Kidney (tissue), 14 donors: ENCODE data around the gene SEMA3C. TPM values are rescaled to one million over a fixed set of nuclear protein-coding genes. Genes with fewer than 3 reads are reported as not detected.

Experiments used
- DNase-seq, 5 donors: peaks; one replicate each; pipeline ENCODE4 v3.0.0-alpha.2; 2013 to 2020
- FAIRE-seq: peaks from 2 replicates; lab custom pipeline; 2012; peaks lifted over from hg19 to GRCh38; lab: Jason Lieb, UNC
- H3K27ac ChIP-seq, 2 donors: one replicate each; pipeline ENCODE4 v1.7.0; 2013; ENCODE audit warnings: low read depth in 2 of 2, low read length in 2 of 2, inconsistent platforms in 1 of 2
- H3K27me3 ChIP-seq: one replicate; pipeline ENCODE4 v1.7.1; 2013; ENCODE audit warnings: low read length, inconsistent platforms; ENCODE audit not compliant: control insufficient read depth, insufficient read depth
- H3K36me3 ChIP-seq, 3 donors: one replicate each; pipeline versions ENCODE4 v1.7.0 to v1.7.1; 2013; ENCODE audit warnings: low read length in 3 of 3, control low read depth in 1 of 3, inconsistent platforms in 1 of 3; ENCODE audit not compliant: insufficient read depth in 3 of 3, control insufficient read depth in 2 of 3
- H3K4me1 ChIP-seq, 3 donors: one replicate each; pipeline versions ENCODE4 v1.7.0 to v1.7.1; 2013; ENCODE audit warnings: low read length in 3 of 3, inconsistent platforms in 1 of 3, low read depth in 1 of 3; ENCODE audit not compliant: control insufficient read depth in 2 of 3, insufficient read depth in 2 of 3
- H3K4me3 ChIP-seq, 3 donors: one replicate each; pipeline versions ENCODE4 v1.7.0 to v1.8.1; 2013; ENCODE audit warnings: low read length in 3 of 3, control low read depth in 1 of 3, inconsistent platforms in 1 of 3
- H3K9ac ChIP-seq, 3 donors: one replicate each; pipeline versions ENCODE4 v1.7.0 to v1.7.1; 2013; ENCODE audit warnings: low read length in 3 of 3, control low read depth in 1 of 3, inconsistent platforms in 1 of 3
- H3K9me3 ChIP-seq, 3 donors: one replicate each; pipeline versions ENCODE4 v1.7.0 to v1.7.1; 2013; ENCODE audit warnings: low read length in 3 of 3, control low read depth in 1 of 3, inconsistent platforms in 1 of 3; ENCODE audit not compliant: control insufficient read depth in 2 of 3, insufficient read depth in 1 of 3
- CTCF ChIP-seq: IDR thresholded peaks from 3 replicates; pipeline ENCODE4 v1.5.1; 2012; ENCODE audit warnings: mild to moderate bottlenecking, moderate library complexity, borderline replicate concordance; ENCODE audit not compliant: insufficient read depth; ENCODE audit errors: extremely low read depth
- intact Hi-C: fragments of 100-400 bp; cut with DNase I; formaldehyde crosslinking; loops from one replicate; pipeline ENCODE4 v1.11.1; 2022
- polyA plus RNA-seq: library from polyadenylated mRNA; stranded (reverse); fragments of 350-450 nt; fragmentation: Illumina TruSeq; extraction: RNeasy Lipid Tissue Mini Kit (QIAGEN cat#74804); gene quantifications from one replicate; pipeline ENCODE4 v1.2.3, GENCODE V29; 2014; ENCODE audit warnings: low read depth, low replicate concordance; ENCODE audit not compliant: insufficient read depth
- total RNA-seq: library from RNA; stranded (reverse); fragmentation: NEBNext Ultra II Directional; extraction: Animal tissue kit (Norgen Biotek cat#: 25700); gene quantifications from one replicate; pipeline ENCODE4 v1.2.1, GENCODE V29; 2021
- donor health status: control.
- donor health status: control.
- donor health status: control.
- donor health status: control.
- donor health status: control.
- donor health status: DM: yes; HTN: yes; CAD: no.
- donor health status: Normal renal cell carcinoma (clear cell type).

SEMA3C gene
- total and polyA plus RNA-seq, 2 donors from 2014 or later, result 3.9 to 17.2 TPM

DNA sequence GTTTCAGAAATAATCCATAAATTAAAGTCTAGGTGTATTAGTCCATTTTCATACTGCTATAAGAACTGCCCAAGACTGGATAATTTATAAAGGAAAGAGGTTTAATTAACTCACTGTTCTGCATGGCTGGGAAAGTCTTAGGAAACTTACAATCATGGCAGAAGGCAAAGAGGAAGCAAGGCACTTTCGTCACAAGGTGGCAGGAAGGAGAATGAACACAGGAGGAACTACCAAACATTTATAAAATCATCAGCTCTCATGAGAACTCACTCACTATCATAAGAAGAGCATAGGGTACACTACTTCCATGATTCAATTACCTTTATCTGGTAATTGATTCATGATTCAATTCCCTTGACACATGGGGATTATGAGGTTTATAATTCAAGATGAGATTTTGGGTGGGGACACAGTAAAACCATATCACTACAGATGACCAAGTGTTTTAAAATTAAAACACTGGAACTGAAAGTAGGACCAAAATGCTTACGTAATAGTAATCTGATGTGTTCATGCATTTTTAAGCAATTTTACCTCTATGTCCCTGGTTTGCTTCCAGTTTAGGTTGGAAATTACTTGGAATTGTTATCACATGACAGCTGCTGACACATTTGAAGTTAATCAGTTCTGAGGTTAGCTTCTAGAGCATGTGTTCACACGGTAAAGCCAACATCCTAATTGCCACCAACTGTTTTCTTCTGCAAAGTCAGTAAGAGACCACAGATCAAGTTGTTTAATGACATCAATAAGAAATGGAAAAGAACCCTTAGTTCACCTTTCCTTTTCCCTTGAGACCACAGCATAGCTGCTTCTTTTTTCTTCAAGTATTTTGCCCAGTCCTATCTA, 48.4 kb upstream of the SEMA3C start:
- DNase-seq (no peak), FAIRE-seq (no peak)
- Histone ChIP-seq H3K4me1 (no peaks in the 10 kb centered on the region), H3K4me3 (no peak overlapping the region), H3K9me3 (no peaks in the 10 kb centered on the region), H3K9ac (no peak overlapping the region), H3K27ac (no peak overlapping the region), H3K27me3 (no peaks in the 10 kb centered on the region), H3K36me3 (no peaks in the 10 kb centered on the region)
- no peak for TF ChIP-seq CTCF
- intact Hi-C loops, result no loop called here

DNA sequence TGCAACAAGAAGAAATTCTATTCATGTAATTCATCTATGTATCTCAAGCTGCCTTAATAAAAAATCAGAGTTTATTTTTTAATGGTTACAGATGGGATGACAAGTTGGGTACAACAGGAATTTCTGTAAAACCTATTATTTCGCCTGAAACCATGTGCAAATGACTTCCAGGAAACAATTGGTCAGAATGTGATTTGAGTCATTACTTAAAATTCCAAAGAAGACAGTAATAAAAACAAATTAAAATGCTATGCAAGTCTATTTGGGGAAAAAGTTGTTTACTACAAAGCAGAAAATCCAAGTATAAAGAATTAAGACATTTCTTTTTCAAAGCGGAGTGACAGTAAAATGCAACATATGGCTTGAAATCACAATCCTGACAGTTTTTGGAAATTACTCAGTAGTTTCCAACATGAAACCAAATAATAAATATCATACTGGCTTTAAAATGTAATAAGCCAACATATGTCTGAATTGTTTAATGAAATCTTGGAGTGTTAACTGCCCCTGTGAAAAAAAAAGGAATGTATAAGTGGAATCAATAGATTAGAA, 41.5 kb upstream of the SEMA3C start:
- Histone ChIP-seq H3K4me3 (no peak overlapping the region), H3K36me3 (no peaks in the 10 kb centered on the region), H3K9me3 (no peaks in the 10 kb centered on the region), H3K27ac (no peak overlapping the region), H3K4me1 (no peaks in the 10 kb centered on the region), H3K27me3 (no peaks in the 10 kb centered on the region), H3K9ac (no peak overlapping the region)
- intact Hi-C loops, result no loop called here
- FAIRE-seq, result no peak
- DNase-seq, result no peak
- TF ChIP-seq CTCF, result no peak

DNA sequence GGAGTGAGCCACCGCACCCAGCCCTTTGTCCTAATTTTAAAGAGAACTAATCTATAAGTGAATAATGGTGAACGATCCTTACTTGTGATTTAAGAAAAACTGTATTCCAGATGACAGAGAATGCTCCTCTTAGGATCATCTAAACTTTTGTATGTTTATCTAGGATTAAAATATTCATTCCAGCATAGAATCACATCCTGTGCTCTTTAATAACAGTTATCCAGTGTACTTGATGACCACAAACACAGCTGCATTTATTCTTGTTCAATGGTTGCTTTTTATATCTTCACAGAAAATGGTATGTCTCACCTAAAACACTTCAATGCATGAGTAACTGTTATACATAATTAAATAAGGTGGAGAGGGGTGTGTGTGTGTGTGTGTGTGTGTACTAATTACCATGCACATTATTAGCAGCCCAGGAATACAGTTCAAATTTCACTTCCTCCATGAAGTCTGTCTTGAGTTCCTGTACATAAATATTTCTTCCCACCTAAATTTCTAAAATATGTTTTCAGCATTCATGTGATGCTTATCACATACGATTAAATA, 38.5 kb upstream of the SEMA3C start:
- Histone ChIP-seq H3K27ac (no peak overlapping the region), H3K9ac (no peak overlapping the region), H3K4me3 (no peak overlapping the region), H3K9me3 (no peaks in the 10 kb centered on the region), H3K27me3 (no peaks in the 10 kb centered on the region), H3K36me3 (no peaks in the 10 kb centered on the region), H3K4me1 (no peaks in the 10 kb centered on the region)
- FAIRE-seq (no peak), DNase-seq (no peak)
- TF ChIP-seq CTCF, result no peak
- intact Hi-C loops, result no loop called here
